IMR-90 (cell line): ENCODE results near the gene MAPK9. TPM values are rescaled to one million over a fixed set of nuclear protein-coding genes. Genes with fewer than 3 reads are reported as not detected.

Source experiments
- ATAC-seq: fragments of 200-7000 bp; cut with Tn5 transposase; 2 replicates; pipeline ENCODE4 v1.9.1; 2020; ENCODE audit warnings: low read depth, mild to moderate bottlenecking, moderate library complexity
- BruUV-seq: library from RNA; stranded (reverse); fragments of 400-500 nt; replicated peaks from 2 replicates; lab custom pipeline; 2021; lab: Mats Ljungman, UMichigan
- CTCF ChIA-PET: fragments of 300-600 bp; formaldehyde crosslinking; extraction: SDS; loops from one replicate; lab custom pipeline; 2021; ENCODE audit warnings: antibody characterized with exemption; lab: Yijun Ruan, JAX
- POLR2A ChIA-PET: fragments of 300-600 bp; sonication (Branson Sonifier 250); formaldehyde crosslinking; loops from one replicate; lab custom pipeline; 2022; ENCODE audit warnings: antibody characterized with exemption; ENCODE audit not compliant: unreplicated experiment; lab: Charles Lee
- DNase-seq: peaks from one replicate; pipeline ENCODE4 v3.0.0; 2013
- H2AFZ ChIP-seq: replicated peaks from 2 replicates; pipeline ENCODE3; 2013; ENCODE audit warnings: low read length, mild to moderate bottlenecking; ENCODE audit not compliant: poor library complexity
- H2AK5ac ChIP-seq: 2 replicates; pipeline ENCODE4 v1.6.1; 2013; ENCODE audit warnings: low read depth, low read length, inconsistent platforms
- H2AK9ac ChIP-seq: replicated peaks from 2 replicates; pipeline ENCODE3; 2013; ENCODE audit warnings: mild to moderate bottlenecking, low read depth, low read length, moderate library complexity; ENCODE audit not compliant: poor library complexity
- H2BK120ac ChIP-seq: 2 replicates; pipeline ENCODE4 v1.6.1; 2013; ENCODE audit warnings: low read depth, low read length, inconsistent platforms
- H2BK15ac ChIP-seq: 3 replicates; pipeline ENCODE4 v1.6.1; 2013; ENCODE audit warnings: low read depth, low read length, inconsistent platforms
- H2BK20ac ChIP-seq: 2 replicates; pipeline ENCODE4 v1.6.1; 2013; ENCODE audit warnings: low read depth, mild to moderate bottlenecking, inconsistent platforms, low read length, moderate library complexity
- H2BK5ac ChIP-seq: 2 replicates; pipeline ENCODE4 v1.6.1; 2013; ENCODE audit warnings: mild to moderate bottlenecking, low read depth, low read length, inconsistent platforms; ENCODE audit not compliant: poor library complexity, severe bottlenecking
- H3K14ac ChIP-seq: replicated peaks from 2 replicates; pipeline ENCODE4 v1.6.1; 2013; ENCODE audit warnings: low read depth, low read length, inconsistent platforms
- H3K18ac ChIP-seq: 2 replicates; pipeline ENCODE4 v1.6.1; 2013; ENCODE audit warnings: low read depth, low read length, control low read depth
- H3K23ac ChIP-seq: 2 replicates; pipeline ENCODE4 v1.6.1; 2013; ENCODE audit warnings: low read depth, low read length, inconsistent platforms
- H3K27ac ChIP-seq: 2 replicates; pipeline ENCODE4 v1.5.1; 2013; ENCODE audit warnings: mild to moderate bottlenecking, control low read depth, low read length; ENCODE audit not compliant: insufficient read depth
- H3K27me3 ChIP-seq: 2 replicates; pipeline ENCODE4 v1.6.1; 2013; ENCODE audit warnings: low read length; ENCODE audit not compliant: control insufficient read depth, insufficient read depth
- H3K36me3 ChIP-seq: 2 replicates; pipeline ENCODE4 v1.6.1; 2013; ENCODE audit warnings: low read length, mixed read lengths; ENCODE audit not compliant: control insufficient read depth, insufficient read depth
- H3K4ac ChIP-seq: 2 replicates; pipeline ENCODE4 v1.6.1; 2013; ENCODE audit warnings: low read depth, low read length, inconsistent platforms
- H3K4me1 ChIP-seq: 2 replicates; pipeline ENCODE4 v1.6.1; 2013; ENCODE audit warnings: low read length, mixed read lengths; ENCODE audit not compliant: control insufficient read depth, insufficient read depth
- H3K4me2 ChIP-seq: 2 replicates; pipeline ENCODE4 v1.6.1; 2013; ENCODE audit warnings: low read depth, mild to moderate bottlenecking, control low read depth, low read length, moderate library complexity
- H3K4me3 ChIP-seq: 2 replicates; pipeline ENCODE4 v1.5.1; 2013; ENCODE audit warnings: low read depth, mild to moderate bottlenecking, control low read depth, low read length, moderate library complexity; ENCODE audit not compliant: insufficient read depth
- H3K56ac ChIP-seq: 2 replicates; pipeline ENCODE4 v1.6.1; 2013; ENCODE audit warnings: low read length, inconsistent platforms; ENCODE audit not compliant: insufficient read depth; ENCODE audit errors: extremely low read depth
- H3K79me1 ChIP-seq, 2 experiments: 2 replicates each; pipeline ENCODE4 v1.6.1; 2013; ENCODE audit warnings: low read length in 2 of 2, inconsistent platforms in 1 of 2, low read depth in 1 of 2
- H3K9ac ChIP-seq: 2 replicates; pipeline ENCODE4 v1.6.1; 2013; ENCODE audit warnings: low read depth, low read length, control low read depth
- H3K9me1 ChIP-seq: 2 replicates; pipeline ENCODE4 v1.6.1; 2013; ENCODE audit warnings: low read length, inconsistent platforms; ENCODE audit not compliant: insufficient read depth
- H3K9me3 ChIP-seq: 2 replicates; pipeline ENCODE4 v1.6.1; 2013; ENCODE audit warnings: low read length; ENCODE audit not compliant: control insufficient read depth, insufficient read depth
- H4K20me1 ChIP-seq: 2 replicates; pipeline ENCODE4 v1.6.1; 2013; ENCODE audit warnings: low read length, inconsistent platforms; ENCODE audit not compliant: insufficient read depth
- H4K5ac ChIP-seq: 2 replicates; pipeline ENCODE4 v1.6.1; 2013; ENCODE audit warnings: mild to moderate bottlenecking, low read depth, low read length, control low read depth
- H4K8ac ChIP-seq, 2 experiments: 2 replicates each; pipeline ENCODE4 v1.6.1; 2013; ENCODE audit warnings: low read depth in 2 of 2, low read length in 2 of 2, control low read depth in 1 of 2, inconsistent platforms in 1 of 2
- H4K91ac ChIP-seq: 2 replicates; pipeline ENCODE4 v1.6.1; 2013; ENCODE audit warnings: low read depth, low read length, inconsistent platforms; ENCODE audit not compliant: insufficient read depth
- BHLHE40 ChIP-seq: fragments of 150-350 bp; IDR thresholded peaks from 2 replicates; pipeline ENCODE4 v1.6.1; 2016; ENCODE audit warnings: mild to moderate bottlenecking, low read depth, low read length
- CEBPB ChIP-seq: IDR thresholded peaks from 2 replicates; pipeline ENCODE4 v1.6.1; 2012; ENCODE audit warnings: low read depth, low read length, improper control_type of control experiment
- CHD1 ChIP-seq: IDR thresholded peaks from 2 replicates; pipeline ENCODE4 v1.6.1; 2012; ENCODE audit warnings: low read depth, low read length, improper control_type of control experiment
- CTCF ChIP-seq: conservative IDR thresholded peaks from 2 replicates; pipeline ENCODE4 v1.5.1; 2012; ENCODE audit warnings: mild to moderate bottlenecking, low read depth, low read length, improper control_type of control experiment
- ELK1 ChIP-seq: fragments of 150-350 bp; IDR thresholded peaks from 2 replicates; pipeline ENCODE4 v1.6.1; 2016; ENCODE audit warnings: low read depth, mild to moderate bottlenecking, low read length, moderate library complexity, borderline replicate concordance
- FOS ChIP-seq: fragments of 150-350 bp; IDR thresholded peaks from 2 replicates; pipeline ENCODE4 v1.6.1; 2016; ENCODE audit warnings: low read depth, low read length
- MAFK ChIP-seq: IDR thresholded peaks from 2 replicates; pipeline ENCODE4 v1.6.1; 2012; ENCODE audit warnings: low read depth, low read length, improper control_type of control experiment
- MAZ ChIP-seq: IDR thresholded peaks from 2 replicates; pipeline ENCODE4 v1.6.1; 2012; ENCODE audit warnings: low read depth, mild to moderate bottlenecking, low read length, improper control_type of control experiment, moderate library complexity, borderline replicate concordance
- NFE2L2 ChIP-seq: fragments of 150-350 bp; IDR thresholded peaks from 2 replicates; pipeline ENCODE4 v1.6.1; 2016; ENCODE audit warnings: low read depth, mild to moderate bottlenecking, low read length
- RCOR1 ChIP-seq: IDR thresholded peaks from 2 replicates; pipeline ENCODE4 v1.6.1; 2012; ENCODE audit warnings: mild to moderate bottlenecking, low read length, improper control_type of control experiment; ENCODE audit not compliant: insufficient replicate concordance
- SMC3 ChIP-seq: fragments of 150-350 bp; IDR thresholded peaks from 2 replicates; pipeline ENCODE4 v1.6.1; 2016; ENCODE audit warnings: low read depth, mild to moderate bottlenecking, antibody characterized with exemption, low read length, moderate library complexity
- WGBS, 2 experiments: methylation state at CpG; one replicate each; pipeline versions ENCODE4 v1.1.5 to v1.1.7; 2013; ENCODE audit warnings: missing lambda C conversion rate in 2 of 2; ENCODE audit not compliant: insufficient read length in 1 of 2; ENCODE audit errors: extremely low coverage in 2 of 2; 5-methylcytosine and 5-hydroxymethylcytosine counted together
- dilution Hi-C: fragments of 300-500 bp; cut with HindIII; formaldehyde crosslinking; loops from one replicate; pipeline ENCODE4 v1.14.3; 2018; ENCODE audit warnings: low sequenced_read_pairs; ENCODE audit not compliant: unreplicated experiment
- in situ Hi-C: fragments of 300-500 bp; cut with MboI; formaldehyde crosslinking; loops from 3 replicates; pipeline ENCODE4 v1.14.3; 2019; ENCODE audit warnings: low sequenced_read_pairs, inconsistent platforms, mixed read lengths
- intact Hi-C: fragments of 100-400 bp; cut with micrococcal nuclease; formaldehyde crosslinking; loops from 2 replicates; pipeline ENCODE4 v1.10.0; 2022
- polyA plus RNA-seq, 3 experiments: library from polyadenylated mRNA; depleted of rRNA; stranded (reverse); fragments of >200 nt; gene quantifications; 2 replicates each; pipeline ENCODE4 v1.2.3, GENCODE V29; 2012; ENCODE audit warnings: low replicate concordance in 1 of 3
- total RNA-seq: library from RNA; depleted of rRNA; stranded (reverse); fragments of >200 nt; gene quantifications from 2 replicates; pipeline ENCODE4 v1.2.3, GENCODE V29; 2012

MAPK9 gene
- total and polyA plus RNA-seq, 2 of the 4 experiments (the other 2 are of a cell fraction): 22.9 to 23.3 TPM

DNA sequence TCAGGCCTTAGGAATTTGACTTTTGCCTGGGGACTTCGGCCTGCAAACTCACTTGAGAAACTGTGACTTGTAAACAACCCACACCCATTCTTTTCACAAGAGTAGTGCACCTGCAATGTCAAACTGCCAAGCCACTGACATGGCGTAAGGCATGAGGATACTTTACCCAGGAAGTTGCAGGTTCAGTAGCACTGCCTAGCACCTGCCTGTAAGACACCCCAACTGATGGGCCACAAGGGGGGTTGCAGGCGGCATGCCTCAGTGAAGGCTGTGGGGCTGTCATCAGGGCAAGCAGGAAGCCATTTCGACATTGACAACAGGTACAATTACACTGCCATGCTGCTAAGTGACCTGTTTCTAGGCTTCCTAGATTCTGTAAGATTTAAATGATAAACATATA, 41.6 kb downstream of the MAPK9 start:
- H2AK9ac ChIP-seq: no peak overlapping the region
- no peak overlapping the region for H3K56ac ChIP-seq
- ChIA-PET POLR2A (no interaction called here), CTCF (no interaction called here)
- no peak overlapping the region for H4K8ac ChIP-seq
- H3K27me3 ChIP-seq: no peaks in the 10 kb centered on the region
- WGBS, 2 experiments: 100% methylated on average over 1 of the region's 4 CpGs; no CpG with 5 or more reads in 1 of the 2 experiments
- in situ Hi-C loops (no loop called here), dilution Hi-C loops (no loop called here), intact Hi-C loops (no loop called here)
- no peak overlapping the region for H2BK120ac ChIP-seq
- H2BK20ac ChIP-seq: no peak overlapping the region
- H3K9ac ChIP-seq: no peak overlapping the region
- H3K36me3 ChIP-seq: peaks cover 45% of the 10 kb centered on the region
- no peaks in the 10 kb centered on the region for H3K79me1 ChIP-seq
- no peak overlapping the region for H4K5ac ChIP-seq
- H2AFZ ChIP-seq: no peak overlapping the region
- no peaks in the 10 kb centered on the region for H3K9me1 ChIP-seq
- no peak overlapping the region for H3K4me2 ChIP-seq
- peaks cover 60% of the 10 kb centered on the region for H3K9me3 ChIP-seq
- DNase-seq: no peak
- ATAC-seq: no peak
- H3K18ac ChIP-seq: no peak overlapping the region
- no peak overlapping the region for H4K91ac ChIP-seq
- H3K23ac ChIP-seq: no peak overlapping the region
- H3K14ac ChIP-seq: no peak overlapping the region
- H4K20me1 ChIP-seq: no peaks in the 10 kb centered on the region
- no peak overlapping the region for H3K4ac ChIP-seq
- no peak overlapping the region for H2BK15ac ChIP-seq
- no peak overlapping the region for H2AK5ac ChIP-seq
- H3K4me1 ChIP-seq: no peaks in the 10 kb centered on the region
- BruUV-seq: no TSS peak
- no peak overlapping the region for H3K4me3 ChIP-seq
- TF ChIP-seq SMC3: no peak
- no peak for TF ChIP-seq RCOR1
- TF ChIP-seq BHLHE40: no peak
- no peak for TF ChIP-seq NFE2L2
- no peak for TF ChIP-seq CHD1
- no peak for TF ChIP-seq MAZ
- no peak for TF ChIP-seq FOS
- TF ChIP-seq CTCF: no peak
- no peak for TF ChIP-seq ELK1
- TF ChIP-seq MAFK: no peak
- no peak for TF ChIP-seq CEBPB
- H3K27ac ChIP-seq: no peak overlapping the region
- no peak overlapping the region for H2BK5ac ChIP-seq
